ENCODE data around the gene SNX9.
"Not testable (repeated sequence)": the region's sequence is repeated elsewhere in the genome, so short reads cannot be mapped to it uniquely, and the experiment has no call there.

Gene SNX9

DNA sequence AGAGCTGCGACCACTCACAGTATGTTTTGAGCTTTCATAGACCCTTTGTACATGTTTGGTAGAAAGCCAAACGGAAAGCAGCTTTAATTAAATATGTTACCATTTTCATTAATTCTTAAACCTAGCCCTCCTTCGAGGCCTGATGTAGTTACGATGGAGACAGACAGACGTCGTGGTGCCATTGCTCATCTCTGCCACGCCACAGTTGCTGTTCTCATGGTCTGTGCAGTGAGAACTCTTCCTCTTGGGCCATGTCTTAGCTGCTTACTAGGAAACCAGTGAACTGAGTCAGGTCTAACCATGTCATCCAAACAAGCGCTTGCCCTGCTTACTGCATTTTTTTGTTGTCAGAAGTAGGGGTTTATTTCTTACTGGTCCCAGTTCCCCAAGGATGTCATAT is 62.8 kb downstream of the SNX9 start:
- DNase-seq (ENCODE audit: low spot score), result no peak

- DNase-seq (ENCODE audit: low spot score), result no peak
These were observed 64.8 kb downstream of the SNX9 start for GRCh38 chr6:157887892-157888291.

- no peak for DNase-seq (ENCODE audit: low spot score)
These were observed 68.7 kb downstream of the SNX9 start for GRCh38 chr6:157891544-157892362.

DNA sequence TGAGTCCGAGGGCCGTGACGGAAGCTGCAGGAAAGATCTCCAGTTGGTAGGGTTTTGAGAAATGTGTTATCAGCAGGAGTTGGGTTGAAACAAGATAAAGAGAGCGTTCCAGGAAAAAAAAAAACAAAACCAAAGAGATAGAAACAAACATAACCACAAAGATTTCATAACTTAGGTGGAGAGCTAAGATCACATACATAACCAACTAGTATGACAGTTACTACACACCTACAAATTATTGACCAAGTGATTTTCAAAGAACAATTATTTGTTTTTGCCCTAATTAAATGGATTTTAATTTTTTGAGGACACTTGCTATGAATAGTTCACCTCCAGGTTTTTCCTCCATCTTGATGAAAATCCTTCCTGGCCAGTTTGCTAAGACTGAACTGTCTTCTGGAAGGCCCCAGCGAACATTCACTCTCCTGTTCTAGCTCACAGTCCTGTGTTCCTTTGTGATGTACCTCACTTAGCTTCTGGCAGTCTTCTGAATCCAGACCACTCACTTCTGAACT is 69.4 kb downstream of the SNX9 start:
- DNase-seq (ENCODE audit: low spot score), result no peak

DNA sequence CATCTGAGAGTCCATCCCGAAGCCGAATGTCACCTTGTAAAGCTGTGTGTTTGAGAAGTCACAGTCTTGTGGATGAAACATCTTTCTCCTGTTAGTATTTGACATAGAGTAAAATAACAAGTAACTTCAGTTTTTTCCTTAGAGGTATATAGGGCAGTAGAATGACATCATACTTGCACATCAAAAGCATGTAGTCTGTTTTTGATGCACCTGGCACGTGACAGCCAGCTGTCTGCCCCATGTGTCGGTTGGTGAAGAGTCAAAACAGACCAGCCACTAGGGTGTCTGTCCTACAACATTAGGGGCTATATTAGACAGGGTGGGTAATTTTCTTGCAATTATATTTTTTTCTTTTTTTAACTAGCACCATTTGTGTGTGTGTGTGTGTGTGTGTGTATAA is 70.2 kb downstream of the SNX9 start:
- no peak for DNase-seq (ENCODE audit: low spot score)

DNA sequence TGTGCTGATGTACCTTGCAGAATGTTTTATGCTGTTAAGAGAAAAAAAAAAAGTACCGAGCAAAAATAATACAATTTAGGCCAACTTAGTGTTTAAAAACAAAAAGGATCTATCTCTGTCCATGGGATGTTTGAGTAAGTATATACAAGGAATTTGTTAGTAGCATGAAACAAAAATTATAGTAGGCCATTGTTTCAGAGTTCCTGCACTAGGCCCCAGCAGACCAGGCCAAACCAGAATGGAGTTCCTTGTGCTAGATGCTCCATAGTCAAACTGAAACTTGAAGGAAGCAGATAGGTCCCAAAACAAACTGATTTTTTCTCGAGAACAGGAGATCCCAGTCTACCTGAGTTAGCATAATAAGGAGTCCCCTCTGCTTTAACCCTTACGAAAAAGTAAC is 72.5 kb downstream of the SNX9 start:
- DNase-seq (ENCODE audit: low spot score), result no peak

DNA sequence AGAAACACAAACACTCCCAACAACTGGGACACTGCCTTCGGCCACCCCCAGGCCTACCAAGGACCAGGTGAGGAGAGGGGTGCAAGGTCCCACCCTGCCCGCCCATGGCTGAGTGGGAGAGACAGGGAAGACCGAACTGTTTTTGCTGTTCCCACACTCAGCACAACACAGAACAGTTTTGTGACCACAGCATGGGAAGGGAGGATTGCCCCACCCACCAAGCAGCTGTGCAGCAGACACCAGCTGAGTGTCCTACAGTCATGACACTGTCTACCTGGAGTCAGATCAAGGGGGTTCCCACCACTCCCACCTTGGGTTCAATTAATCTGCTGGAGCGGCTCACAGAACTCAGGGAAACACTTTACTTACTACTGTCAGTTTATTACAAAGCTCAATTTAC is 73.9 kb downstream of the SNX9 start:
- no peak for DNase-seq (ENCODE audit: low spot score)

- DNase-seq (ENCODE audit: low spot score), result no peak
These were observed 75.1 kb downstream of the SNX9 start for GRCh38 chr6:157898169-157898568.

- no peak for DNase-seq (ENCODE audit: low spot score)
These were observed 75.6 kb downstream of the SNX9 start for GRCh38 chr6:157898640-157899039.

DNA sequence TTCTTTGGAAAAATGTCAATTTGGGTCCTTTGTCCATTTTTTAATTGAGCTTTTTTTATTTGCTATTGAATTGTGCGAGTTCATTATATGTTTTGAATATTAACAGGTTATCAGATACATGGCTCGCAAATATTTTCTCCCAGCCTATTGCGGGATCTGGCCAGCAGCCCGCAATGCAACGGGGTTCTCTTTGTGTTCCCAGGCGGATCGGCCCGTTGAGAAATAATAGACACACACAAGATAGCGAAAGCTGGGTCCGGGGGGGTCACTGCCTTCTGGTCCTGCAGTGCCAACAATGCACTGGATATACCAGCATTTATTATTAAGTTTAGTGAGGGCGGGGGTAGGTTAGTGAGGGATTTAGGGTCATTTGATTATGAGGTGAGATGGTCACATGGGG is 77.2 kb downstream of the SNX9 start:
- not testable (repeated sequence) for DNase-seq (ENCODE audit: low spot score)

DNA sequence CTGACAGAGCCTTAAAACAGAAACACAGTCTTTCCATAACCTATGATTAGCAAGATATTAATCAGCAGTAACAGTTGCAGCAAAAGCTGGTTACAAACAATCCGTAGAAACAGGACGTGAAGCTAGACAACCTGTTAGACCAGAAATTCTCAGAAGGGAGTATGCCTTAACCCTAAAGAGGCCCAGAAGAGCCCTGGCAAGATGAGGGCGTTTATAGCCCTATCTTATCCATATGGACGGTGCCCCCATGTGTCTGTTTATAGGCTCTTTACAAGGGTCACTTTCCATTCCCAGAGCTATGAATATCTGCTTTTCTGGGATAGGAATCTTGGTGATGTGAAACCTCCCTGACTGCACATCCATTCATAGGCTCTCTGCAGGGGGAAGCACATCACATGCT is 77.7 kb downstream of the SNX9 start:
- not testable (repeated sequence) for DNase-seq (ENCODE audit: low spot score)

DNA sequence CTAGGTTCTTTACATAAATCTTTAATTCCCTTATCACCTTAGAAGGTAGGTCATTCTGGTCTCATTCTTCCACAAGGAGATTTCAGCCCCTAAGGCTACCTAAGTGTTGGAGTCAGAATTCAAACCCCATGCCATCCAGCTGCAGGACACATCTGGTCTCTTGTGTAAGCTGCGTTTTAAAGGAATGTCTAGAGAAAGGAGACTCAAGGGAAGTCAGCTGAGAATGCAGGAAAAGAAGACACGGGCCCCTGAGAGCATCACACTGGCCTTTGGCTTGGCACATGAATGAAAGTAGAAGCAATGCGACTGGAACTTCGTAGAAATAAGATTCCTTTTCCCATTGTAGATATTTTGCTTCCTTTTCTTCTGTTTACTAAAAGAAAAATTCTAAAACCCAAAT is 82.0 kb downstream of the SNX9 start:
- no peak for DNase-seq (ENCODE audit: low spot score)

DNA sequence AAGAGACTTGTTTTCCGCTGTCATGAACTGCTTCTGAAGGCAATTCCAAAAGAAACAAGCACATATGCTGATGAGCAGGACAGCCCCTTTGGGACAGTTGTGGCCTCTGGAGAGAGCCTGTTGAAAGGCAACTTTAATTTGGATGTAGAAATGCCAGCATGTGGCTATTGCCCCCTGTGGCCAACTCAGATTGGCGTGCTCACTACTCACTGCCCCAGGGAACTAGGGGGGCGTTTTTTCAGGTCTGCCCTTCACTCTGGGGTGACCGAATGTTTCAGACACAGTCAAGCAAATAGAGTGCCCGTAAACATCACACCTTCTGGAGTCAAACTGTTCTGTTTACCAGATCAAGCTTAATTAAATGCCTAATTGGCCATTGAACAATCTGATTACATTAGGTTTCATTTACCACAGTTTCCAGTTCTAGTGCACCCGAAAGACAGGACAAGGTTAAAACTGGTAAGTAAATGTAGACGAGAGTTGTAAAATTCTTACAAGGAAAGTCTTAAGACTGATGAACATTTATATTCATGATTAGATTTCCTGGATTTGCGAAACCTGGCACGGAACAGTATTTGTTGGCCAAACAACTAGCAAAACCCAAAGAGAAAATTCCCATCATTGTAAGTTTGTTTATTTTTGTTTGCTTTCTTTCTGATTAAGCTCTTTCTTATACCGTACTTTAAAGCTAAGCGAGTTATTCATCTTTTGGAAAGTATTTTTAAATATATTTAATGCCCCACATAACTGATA is 82.7 kb downstream of the SNX9 start:
- DNase-seq (ENCODE audit: low spot score), result no peak

- DNase-seq (ENCODE audit: low spot score), result no peak
These were observed 83.6 kb downstream of the SNX9 start for GRCh38 chr6:157906537-157907061.

- DNase-seq (ENCODE audit: low spot score), result no peak
These were observed 84.6 kb downstream of the SNX9 start for GRCh38 chr6:157907651-157908050.

DNA sequence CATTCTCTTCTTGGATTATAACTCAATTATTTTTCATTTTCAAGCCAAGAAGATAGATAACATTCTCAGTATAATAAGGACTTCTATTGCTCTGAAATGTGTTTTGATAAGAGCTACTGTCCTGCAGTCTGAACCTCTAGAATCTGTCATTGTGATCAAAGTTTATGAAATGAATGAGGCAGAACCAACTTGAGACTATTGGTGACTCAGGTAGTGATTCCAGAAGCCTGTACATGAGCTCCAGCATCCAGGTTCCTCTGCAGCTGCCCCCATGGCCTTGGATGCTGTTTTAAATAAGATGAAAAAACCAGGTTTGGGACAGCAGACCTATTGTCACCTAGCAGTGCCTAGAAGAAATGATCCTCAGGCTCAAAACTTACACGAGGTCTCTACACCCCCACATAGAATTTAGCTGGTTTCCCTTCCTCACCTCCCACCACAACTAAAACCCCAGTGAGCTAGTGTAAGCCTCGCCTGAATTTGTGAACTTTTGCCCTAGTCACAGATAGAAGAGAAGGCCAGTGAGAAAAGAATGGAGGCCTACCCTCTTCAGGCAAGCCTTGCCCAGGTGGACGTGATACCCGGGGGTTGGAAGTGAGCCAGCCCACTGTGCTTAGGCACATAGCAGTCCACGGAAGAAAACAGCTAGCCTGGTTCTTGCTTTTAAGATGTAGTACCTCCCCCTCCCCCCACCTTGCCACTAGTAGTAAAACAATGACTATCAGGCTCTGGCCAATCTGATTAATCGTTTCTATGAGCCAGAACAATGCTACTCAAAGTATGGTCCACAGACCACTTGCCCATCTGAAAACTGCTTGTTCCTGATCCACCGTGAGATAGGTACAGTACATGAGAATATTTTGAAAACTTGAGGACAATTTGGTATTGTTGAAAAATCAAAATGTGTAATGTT is 85.6 kb downstream of the SNX9 start:
- DNase-seq (ENCODE audit: low spot score), result no peak

DNA sequence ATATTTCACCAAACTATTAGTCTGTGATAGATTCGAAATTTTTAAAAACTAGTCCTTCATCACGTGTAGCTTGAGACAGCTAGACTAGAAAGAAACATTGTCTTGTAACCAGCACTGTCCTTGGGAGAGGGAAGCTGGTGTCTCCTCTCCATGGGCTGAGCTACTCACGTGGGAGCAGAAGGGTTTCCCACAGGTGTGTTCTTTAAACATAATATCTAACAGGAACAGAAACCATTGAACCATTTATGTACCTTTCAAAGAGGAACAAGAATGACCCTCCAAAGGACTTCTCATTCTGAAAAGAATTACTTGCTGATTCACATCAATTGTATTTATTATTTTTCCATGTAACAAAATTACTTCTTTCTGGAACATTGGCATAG is 86.2 kb downstream of the SNX9 start:
- no peak for DNase-seq (ENCODE audit: low spot score)

DNA sequence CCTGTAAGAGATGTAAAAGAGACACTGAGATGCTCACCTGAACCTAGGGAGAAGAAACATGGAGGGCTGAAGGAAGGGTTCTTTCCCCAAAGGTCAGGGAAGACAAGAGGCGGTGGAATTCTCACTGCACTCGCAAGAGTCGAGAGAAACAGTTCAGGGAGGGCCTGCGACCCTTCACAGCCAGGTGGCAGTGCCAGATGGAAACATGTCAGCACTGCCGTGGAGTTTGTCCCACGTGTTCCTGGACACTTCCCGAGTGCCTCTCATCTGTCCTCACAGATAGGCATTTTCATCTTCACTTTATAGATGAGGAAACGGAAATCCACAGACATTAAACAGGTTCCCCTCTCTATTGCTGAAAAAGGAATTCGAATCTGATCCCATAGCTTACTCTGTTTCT is 88.2 kb downstream of the SNX9 start:
- no peak for DNase-seq (ENCODE audit: low spot score)

- no peak for DNase-seq (ENCODE audit: low spot score)
These were observed 88.7 kb downstream of the SNX9 start for GRCh38 chr6:157911786-157912185.

DNA sequence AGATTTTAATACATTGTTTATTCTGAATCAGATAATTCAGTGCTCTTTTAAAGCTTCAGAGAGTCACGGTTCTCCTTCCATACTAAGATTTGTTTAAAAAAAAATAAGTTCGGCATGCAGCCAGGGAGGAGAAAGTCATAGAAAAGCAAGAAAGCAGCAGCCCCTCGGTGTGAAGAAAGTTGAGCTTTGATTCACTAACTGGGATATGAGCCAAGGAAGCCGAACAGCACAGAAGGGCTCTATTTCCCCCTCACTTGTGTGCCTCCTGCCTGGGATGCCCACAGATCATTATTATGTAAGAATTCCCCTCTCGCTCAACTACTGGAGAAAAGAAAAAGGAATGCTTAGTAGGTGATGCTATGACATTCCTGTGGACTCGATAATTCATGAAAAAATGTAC is 89.3 kb downstream of the SNX9 start:
- peak; percentile 52 for DNase-seq (ENCODE audit: low spot score)

DNA sequence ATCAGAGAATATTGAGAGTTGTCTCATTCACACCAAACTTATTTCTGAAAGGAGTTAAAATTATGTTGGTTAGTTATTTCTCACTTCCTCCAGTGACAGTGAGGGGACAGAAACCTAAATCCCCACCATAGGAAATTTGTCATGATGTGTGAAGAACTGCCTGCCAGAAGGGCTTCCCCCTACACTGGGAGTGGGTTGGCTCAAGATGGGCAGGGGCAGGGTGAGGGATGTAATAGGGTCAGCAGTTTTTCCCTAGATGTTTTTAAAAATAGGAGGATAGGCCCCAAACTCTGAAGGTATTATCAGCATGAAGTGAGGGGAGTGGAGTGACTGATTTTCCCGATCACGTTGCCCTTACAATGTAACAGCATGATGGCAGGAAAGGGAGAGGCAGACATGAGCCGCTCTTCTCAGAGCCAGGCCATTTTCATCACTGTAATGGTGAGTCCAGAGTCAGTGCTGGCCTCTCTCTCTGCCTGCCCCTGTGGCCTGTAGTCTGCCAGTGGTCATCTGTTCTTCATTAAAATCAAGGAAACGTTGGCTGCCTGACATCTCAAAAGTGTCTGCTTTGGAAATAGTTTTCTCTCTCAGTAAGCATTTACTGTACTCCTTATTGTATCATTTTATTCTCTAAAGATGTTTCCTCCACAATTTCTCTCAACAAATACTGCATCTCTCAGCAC is 98.8 kb downstream of the SNX9 start:
- DNase-seq (ENCODE audit: low spot score), result no peak
